Ascending aorta (tissue), 2 donors: ENCODE results near the gene SORT1. TPM values are rescaled to one million over a fixed set of nuclear protein-coding genes. Genes with fewer than 3 reads are reported as not detected.

Experiments used
- DNase-seq, 2 donors: peaks; one replicate each; pipeline ENCODE4 v3.0.0-alpha.2; 2019; ENCODE audit warnings: low spot score in 2 of 2
- H3K27ac ChIP-seq, 2 donors: fragments of 200-600 bp; sonication (generic); one replicate each; pipeline ENCODE4 v1.5.1; 2016 to 2017; ENCODE audit warnings: mild to moderate bottlenecking in 1 of 2
- H3K27me3 ChIP-seq: fragments of 200-600 bp; sonication (generic); one replicate; pipeline ENCODE4 v1.5.1; 2017
- H3K36me3 ChIP-seq, 2 donors: fragments of 200-600 bp; sonication (generic); one replicate each; pipeline ENCODE4 v1.5.1; 2016
- H3K4me1 ChIP-seq, 2 donors: fragments of 200-600 bp; sonication (generic); one replicate each; pipeline ENCODE4 v1.5.1; 2016 to 2017; ENCODE audit warnings: mild to moderate bottlenecking in 1 of 2
- H3K4me3 ChIP-seq, 2 donors: fragments of 200-600 bp; sonication (generic); one replicate each; pipeline ENCODE4 v1.5.1; 2016 to 2017; ENCODE audit warnings: mild to moderate bottlenecking in 1 of 2
- H3K9me3 ChIP-seq, 2 donors: fragments of 200-600 bp; sonication (generic); one replicate each; pipeline ENCODE4 v1.5.1; 2016
- intact Hi-C: fragments of 100-400 bp; cut with DNase I; formaldehyde crosslinking; loops from one replicate; pipeline ENCODE4 v1.15.1; 2023
- total RNA-seq: library from RNA; depleted of rRNA; stranded (reverse); fragments of >200 nt; gene quantifications from one replicate; pipeline ENCODE4 v1.1.0, GENCODE V29; 2016
- TF ChIP-seq, protein P1 (sequence below), 3 experiments: fragments of 200-600 bp in 2 of 3; fragments of 450-650 bp in 1 of 3; sonication (generic) in 2 of 3; IDR thresholded peaks; one replicate each; pipeline ENCODE4 v1.5.1; 2016 to 2019; ENCODE audit warnings: antibody characterized with exemption in 3 of 3, mild to moderate bottlenecking in 1 of 3, moderate library complexity in 1 of 3

SORT1 gene
- total RNA-seq, 1 donor from 2014 or later: 111 TPM

DNA sequence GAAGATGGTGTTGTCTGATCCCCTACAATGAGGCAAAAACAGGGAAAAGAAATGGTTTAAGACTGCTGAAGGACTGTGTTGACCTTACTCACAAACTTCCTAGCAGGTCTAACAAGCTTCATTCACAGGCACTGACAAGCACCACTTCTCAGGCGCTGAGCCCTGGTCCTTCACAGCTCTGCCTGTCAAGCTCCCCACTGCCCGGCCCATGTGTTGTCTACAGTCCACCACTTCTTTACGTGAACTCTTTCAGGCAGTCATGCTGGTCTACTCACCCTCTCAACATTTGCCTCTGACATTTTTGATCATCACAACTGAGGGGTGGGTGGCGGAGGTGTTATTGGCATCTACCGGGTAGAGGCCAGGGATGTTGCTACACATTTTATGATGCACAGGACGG lies 50.2 kb downstream of the SORT1 start:
- peaks cover 74 to 97% of the 10 kb centered on the region in 2 donors for H3K36me3 ChIP-seq
- H3K4me1 ChIP-seq: no peaks in the 10 kb centered on the region
- no peak overlapping the region for H3K27ac ChIP-seq
- no peak for DNase-seq
- intact Hi-C loops: no loop called here
- H3K4me3 ChIP-seq: no peak overlapping the region
- TF ChIP-seq, protein P1, sequence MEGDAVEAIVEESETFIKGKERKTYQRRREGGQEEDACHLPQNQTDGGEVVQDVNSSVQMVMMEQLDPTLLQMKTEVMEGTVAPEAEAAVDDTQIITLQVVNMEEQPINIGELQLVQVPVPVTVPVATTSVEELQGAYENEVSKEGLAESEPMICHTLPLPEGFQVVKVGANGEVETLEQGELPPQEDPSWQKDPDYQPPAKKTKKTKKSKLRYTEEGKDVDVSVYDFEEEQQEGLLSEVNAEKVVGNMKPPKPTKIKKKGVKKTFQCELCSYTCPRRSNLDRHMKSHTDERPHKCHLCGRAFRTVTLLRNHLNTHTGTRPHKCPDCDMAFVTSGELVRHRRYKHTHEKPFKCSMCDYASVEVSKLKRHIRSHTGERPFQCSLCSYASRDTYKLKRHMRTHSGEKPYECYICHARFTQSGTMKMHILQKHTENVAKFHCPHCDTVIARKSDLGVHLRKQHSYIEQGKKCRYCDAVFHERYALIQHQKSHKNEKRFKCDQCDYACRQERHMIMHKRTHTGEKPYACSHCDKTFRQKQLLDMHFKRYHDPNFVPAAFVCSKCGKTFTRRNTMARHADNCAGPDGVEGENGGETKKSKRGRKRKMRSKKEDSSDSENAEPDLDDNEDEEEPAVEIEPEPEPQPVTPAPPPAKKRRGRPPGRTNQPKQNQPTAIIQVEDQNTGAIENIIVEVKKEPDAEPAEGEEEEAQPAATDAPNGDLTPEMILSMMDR (IDR thresholded peaks at IDR 0.05): no peak
- H3K27me3 ChIP-seq: no peaks in the 10 kb centered on the region
- H3K9me3 ChIP-seq: no peaks in the 10 kb centered on the region

DNA sequence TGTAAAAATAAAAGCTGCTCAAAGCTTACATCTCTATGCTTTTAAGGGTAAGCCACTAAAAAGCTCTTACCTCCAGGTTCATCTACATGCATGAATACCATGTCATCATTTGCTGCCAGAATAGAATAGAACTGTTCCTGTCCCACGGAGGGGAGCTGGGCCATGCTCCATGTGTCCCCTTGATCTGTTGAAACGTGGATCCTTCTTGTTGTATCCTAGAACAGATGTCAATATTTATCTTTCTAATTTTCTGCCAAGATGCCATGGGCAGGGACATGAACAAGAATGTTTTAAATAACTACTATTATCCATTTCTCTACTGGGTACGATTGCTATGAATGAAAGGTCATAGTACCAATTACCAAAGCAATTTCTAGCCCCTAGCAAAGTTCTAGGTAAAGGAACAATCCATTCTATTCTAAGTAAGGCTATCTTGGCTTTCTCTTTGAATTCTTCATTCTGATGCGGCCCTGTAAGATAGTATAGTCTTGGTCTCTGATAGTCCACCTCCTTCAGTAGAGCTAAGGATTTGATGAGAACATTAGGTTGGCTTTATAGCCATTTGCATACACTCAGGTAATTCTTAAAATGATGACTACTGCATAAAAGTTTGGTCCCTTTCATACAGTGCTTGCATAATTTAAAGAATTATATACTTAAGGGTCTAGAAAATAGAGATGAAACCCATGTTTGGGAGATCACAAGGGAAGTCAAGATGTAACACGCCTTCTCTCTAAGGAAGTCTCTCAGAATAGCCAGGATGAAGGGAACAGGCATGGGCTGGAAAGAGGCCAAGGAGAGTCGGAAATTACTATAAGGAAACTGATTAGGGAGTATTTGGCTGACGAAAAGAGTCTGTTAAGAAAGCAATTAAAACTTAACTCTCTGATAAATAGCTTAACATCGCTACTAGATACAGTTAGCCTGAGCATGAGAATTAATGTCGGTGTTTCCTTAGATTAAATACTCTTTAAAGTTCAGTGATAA lies 55.5 kb downstream of the SORT1 start:
- Histone ChIP-seq H3K27ac (peak overlapping the region in 1 of 2 donors; percentile 12), H3K27me3 (no peaks in the 10 kb centered on the region), H3K4me3 (no peak overlapping the region), H3K4me1 (no peaks in the 10 kb centered on the region), H3K36me3 (peaks cover 86 to 93% of the 10 kb centered on the region in 2 donors), H3K9me3 (no peaks in the 10 kb centered on the region)
- no peak for DNase-seq
- TF ChIP-seq, protein P1 (IDR thresholded peaks at IDR 0.05): no peak
- intact Hi-C loops: loop anchor here (5.0 kb wide), 1 partner anchor 60 kb away; the partner anchor contains the start of gene PSRC1

DNA sequence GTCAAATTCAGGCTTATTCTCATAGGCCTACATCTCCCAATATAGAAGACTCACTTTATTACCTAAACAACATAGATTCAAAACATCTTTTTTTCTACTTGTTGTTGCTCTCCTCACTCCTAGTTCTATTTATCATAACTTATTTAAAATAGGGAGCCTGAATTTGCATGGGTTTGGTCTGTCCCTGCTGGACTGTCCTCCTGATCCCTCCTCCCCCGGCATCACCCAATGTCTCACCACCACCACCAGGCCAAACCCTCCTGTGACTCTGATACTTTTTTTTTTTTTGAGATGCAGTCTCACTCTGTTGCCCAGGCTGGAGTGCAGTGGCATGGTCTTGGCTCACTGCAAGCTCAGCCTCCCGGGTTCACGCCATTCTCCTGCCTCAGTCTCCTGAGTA lies 59.1 kb downstream of the SORT1 start:
- Histone ChIP-seq H3K9me3 (no peaks in the 10 kb centered on the region), H3K27ac (no peak overlapping the region), H3K4me3 (no peak overlapping the region), H3K4me1 (no peaks in the 10 kb centered on the region), H3K36me3 (peaks cover 82 to 91% of the 10 kb centered on the region in 2 donors), H3K27me3 (no peaks in the 10 kb centered on the region)
- TF ChIP-seq, protein P1 (IDR thresholded peaks at IDR 0.05): no peak
- no peak for DNase-seq
- intact Hi-C loops: no loop called here

DNA sequence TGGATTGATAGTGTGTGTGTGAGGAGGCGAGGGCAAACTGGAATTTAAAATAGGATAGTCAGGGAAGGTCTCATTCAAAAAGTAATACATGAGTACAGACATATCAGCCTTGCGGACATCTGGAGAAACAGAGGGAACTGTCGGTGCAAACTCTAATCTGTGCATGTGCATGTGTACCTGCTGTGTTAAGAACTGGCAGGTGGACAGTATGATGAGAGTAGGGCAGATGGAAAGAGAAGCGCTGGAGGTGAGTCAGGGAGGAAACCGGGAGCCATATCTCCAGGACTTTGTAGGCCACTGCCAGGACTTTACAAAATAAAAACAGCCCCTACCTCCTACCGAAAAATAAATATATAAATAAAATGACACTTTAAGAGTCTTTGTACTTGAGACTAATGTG lies 59.6 kb downstream of the SORT1 start:
- peaks cover 87 to 91% of the 10 kb centered on the region in 2 donors for H3K36me3 ChIP-seq
- no peak overlapping the region for H3K27ac ChIP-seq
- no peak for DNase-seq
- H3K4me1 ChIP-seq: no peaks in the 10 kb centered on the region
- no peak overlapping the region for H3K4me3 ChIP-seq
- peaks cover 0 to under 1% of the 10 kb centered on the region in 2 donors for H3K9me3 ChIP-seq
- H3K27me3 ChIP-seq: no peaks in the 10 kb centered on the region
- intact Hi-C loops: no loop called here
- TF ChIP-seq, protein P1 (IDR thresholded peaks at IDR 0.05): no peak

DNA sequence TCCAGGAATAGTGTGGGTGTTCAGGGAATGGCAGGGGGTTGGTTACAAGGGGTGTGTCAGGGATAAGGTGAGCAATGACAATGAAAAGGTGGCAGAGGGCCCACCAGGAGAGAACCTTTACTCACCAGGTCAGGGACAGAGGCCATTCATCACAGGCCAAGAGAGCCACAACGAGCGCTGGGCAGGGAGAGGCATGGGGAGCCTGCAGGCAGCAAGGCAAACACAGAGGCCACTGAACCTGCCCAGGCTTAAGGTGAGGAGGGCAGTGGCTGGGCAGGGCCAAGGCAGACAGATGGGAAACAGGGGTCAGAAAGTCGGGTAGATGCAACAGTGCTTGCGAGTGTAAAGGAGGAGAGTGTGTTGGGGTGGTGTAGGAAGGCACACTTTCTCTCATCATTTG lies 62.6 kb downstream of the SORT1 start:
- H3K4me3 ChIP-seq: no peak overlapping the region
- H3K27ac ChIP-seq: no peak overlapping the region
- DNase-seq: no peak
- intact Hi-C loops: no loop called here
- H3K4me1 ChIP-seq: no peaks in the 10 kb centered on the region
- TF ChIP-seq, protein P1 (IDR thresholded peaks at IDR 0.05): no peak
- peaks cover 86 to 98% of the 10 kb centered on the region in 2 donors for H3K36me3 ChIP-seq
- no peaks in the 10 kb centered on the region for H3K27me3 ChIP-seq
- peaks cover 0 to 25% of the 10 kb centered on the region in 2 donors for H3K9me3 ChIP-seq
